HFF-Myc (cell line): ENCODE measurements around the gene SEMA5A.

Experiments used
- DNase-seq: peaks from one replicate; pipeline ENCODE4 v3.0.0-alpha.2; 2011; ENCODE audit warnings: low read depth; ENCODE audit errors: extremely low read depth
- H3K4me3 ChIP-seq: replicated peaks from 2 replicates; pipeline ENCODE4 v1.5.1; 2011; ENCODE audit warnings: low read depth, mild to moderate bottlenecking, control low read depth, low read length
- TF ChIP-seq, protein P1 (sequence below): IDR thresholded peaks from 2 replicates; pipeline ENCODE4 v1.5.1; 2012; ENCODE audit warnings: mild to moderate bottlenecking, low read depth, low read length, control low read depth; ENCODE audit errors: missing control alignments

SEMA5A gene

DNA sequence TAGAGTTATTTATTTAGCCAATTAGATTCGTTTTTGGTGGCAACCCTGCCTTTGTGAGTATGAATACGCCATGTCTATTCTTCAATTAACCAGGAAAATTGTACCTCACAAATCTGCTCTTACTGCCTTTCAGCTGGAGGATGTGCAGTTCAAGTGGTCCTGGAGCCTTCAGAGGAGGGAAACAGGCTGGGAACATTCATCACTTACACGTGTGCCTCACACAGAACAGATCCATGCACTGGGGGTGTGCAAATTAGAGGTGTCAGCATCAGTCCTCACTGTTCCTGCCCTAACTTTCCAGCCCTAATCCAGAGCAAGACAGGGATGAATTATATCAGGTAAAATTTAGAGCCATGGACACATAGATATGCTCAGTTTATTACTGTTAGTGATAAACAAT, 65.4 kb downstream of the SEMA5A start:
- no peak for DNase-seq

GRCh38 chr5:9479990-9480389, 65.9 kb downstream of the SEMA5A start:
- no peak overlapping the region for H3K4me3 ChIP-seq
- no peak for DNase-seq
- TF ChIP-seq, protein P1, sequence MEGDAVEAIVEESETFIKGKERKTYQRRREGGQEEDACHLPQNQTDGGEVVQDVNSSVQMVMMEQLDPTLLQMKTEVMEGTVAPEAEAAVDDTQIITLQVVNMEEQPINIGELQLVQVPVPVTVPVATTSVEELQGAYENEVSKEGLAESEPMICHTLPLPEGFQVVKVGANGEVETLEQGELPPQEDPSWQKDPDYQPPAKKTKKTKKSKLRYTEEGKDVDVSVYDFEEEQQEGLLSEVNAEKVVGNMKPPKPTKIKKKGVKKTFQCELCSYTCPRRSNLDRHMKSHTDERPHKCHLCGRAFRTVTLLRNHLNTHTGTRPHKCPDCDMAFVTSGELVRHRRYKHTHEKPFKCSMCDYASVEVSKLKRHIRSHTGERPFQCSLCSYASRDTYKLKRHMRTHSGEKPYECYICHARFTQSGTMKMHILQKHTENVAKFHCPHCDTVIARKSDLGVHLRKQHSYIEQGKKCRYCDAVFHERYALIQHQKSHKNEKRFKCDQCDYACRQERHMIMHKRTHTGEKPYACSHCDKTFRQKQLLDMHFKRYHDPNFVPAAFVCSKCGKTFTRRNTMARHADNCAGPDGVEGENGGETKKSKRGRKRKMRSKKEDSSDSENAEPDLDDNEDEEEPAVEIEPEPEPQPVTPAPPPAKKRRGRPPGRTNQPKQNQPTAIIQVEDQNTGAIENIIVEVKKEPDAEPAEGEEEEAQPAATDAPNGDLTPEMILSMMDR, result no peak

More for the DNA sequence above, 65.4 kb downstream of the SEMA5A start:
- no peak overlapping the region for H3K4me3 ChIP-seq
- TF ChIP-seq, protein P1, result no peak

DNA sequence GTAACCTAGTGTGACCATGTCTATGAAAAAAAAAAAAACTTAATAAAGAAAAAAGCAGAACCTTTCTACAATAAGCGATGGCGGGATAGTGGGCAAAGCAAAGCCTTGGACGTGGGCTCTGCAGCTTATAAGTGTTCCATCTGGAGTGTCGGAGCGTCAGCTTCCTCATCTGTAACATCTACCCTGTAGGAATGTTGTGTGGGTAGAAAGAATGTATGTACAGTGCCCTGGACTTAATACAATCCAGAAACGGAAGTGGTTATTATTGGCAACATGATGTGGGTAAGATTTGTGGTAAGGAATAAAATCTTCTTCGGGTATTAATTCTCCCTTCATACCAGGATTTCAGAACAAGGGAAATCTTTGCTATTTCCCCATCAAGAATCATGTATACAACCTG, 66.5 kb downstream of the SEMA5A start:
- TF ChIP-seq, protein P1, result no peak
- H3K4me3 ChIP-seq, result no peak overlapping the region
- DNase-seq, result peak; percentile 80

GRCh38 chr5:9477537-9477936, 68.3 kb downstream of the SEMA5A start:
- TF ChIP-seq, protein P1, result no peak
- no peak overlapping the region for H3K4me3 ChIP-seq
- DNase-seq, result no peak

GRCh38 chr5:9474219-9475002, 71.5 kb downstream of the SEMA5A start:
- peak; percentile 94 for DNase-seq
- TF ChIP-seq, protein P1, result no peak
- no peak overlapping the region for H3K4me3 ChIP-seq

GRCh38 chr5:9473624-9474023, 72.3 kb downstream of the SEMA5A start:
- TF ChIP-seq, protein P1, result no peak
- peak; percentile 80 for DNase-seq
- H3K4me3 ChIP-seq, result no peak overlapping the region
